Liver (tissue), 3 donors: ENCODE measurements around the gene TMEM117.

ENCODE experiments used
- CTCF ChIP-seq: fragments of 150-350 bp; IDR thresholded peaks from 2 replicates; pipeline ENCODE4 v1.5.1; 2017; ENCODE audit warnings: improper control_type of control experiment, low read depth, low read length; ENCODE audit not compliant: missing input control
- EGR1 ChIP-seq, 2 donors: IDR thresholded peaks; 2 replicates each; pipeline ENCODE4 v1.6.1; 2016 to 2018; ENCODE audit warnings: antibody characterized with exemption in 2 of 2, low read depth in 2 of 2
- GABPA ChIP-seq, 2 donors: IDR thresholded peaks in 1 of 2; conservative IDR thresholded peaks in 1 of 2; 2 replicates each; pipeline ENCODE4 v1.6.1; 2016; ENCODE audit warnings: antibody characterized with exemption in 2 of 2, mild to moderate bottlenecking in 1 of 2, moderate library complexity in 1 of 2
- MAX ChIP-seq: IDR thresholded peaks from 2 replicates; pipeline ENCODE4 v1.6.1; 2016; ENCODE audit warnings: antibody characterized with exemption
- RAD21 ChIP-seq, 2 donors: IDR thresholded peaks; 2 replicates each; pipeline ENCODE4 v1.6.1; 2016; ENCODE audit warnings: antibody characterized with exemption in 2 of 2, mild to moderate bottlenecking in 2 of 2
- REST ChIP-seq: IDR thresholded peaks from 2 replicates; pipeline ENCODE4 v1.6.1; 2016; ENCODE audit warnings: antibody characterized with exemption, mild to moderate bottlenecking
- SP1 ChIP-seq: IDR thresholded peaks from 2 replicates; pipeline ENCODE4 v1.6.1; 2018; ENCODE audit warnings: antibody characterized with exemption, mild to moderate bottlenecking
- TAF1 ChIP-seq: conservative IDR thresholded peaks from 2 replicates; pipeline ENCODE4 v1.6.1; 2016; ENCODE audit warnings: antibody characterized with exemption, mild to moderate bottlenecking
- YY1 ChIP-seq: IDR thresholded peaks from 2 replicates; pipeline ENCODE4 v1.6.1; 2016; ENCODE audit warnings: antibody characterized with exemption, mild to moderate bottlenecking
- ZBTB33 ChIP-seq: IDR thresholded peaks from 2 replicates; pipeline ENCODE4 v1.6.1; 2016; ENCODE audit warnings: antibody characterized with exemption
- donor health status: healthy.
- donor health status: healthy.

DNA sequence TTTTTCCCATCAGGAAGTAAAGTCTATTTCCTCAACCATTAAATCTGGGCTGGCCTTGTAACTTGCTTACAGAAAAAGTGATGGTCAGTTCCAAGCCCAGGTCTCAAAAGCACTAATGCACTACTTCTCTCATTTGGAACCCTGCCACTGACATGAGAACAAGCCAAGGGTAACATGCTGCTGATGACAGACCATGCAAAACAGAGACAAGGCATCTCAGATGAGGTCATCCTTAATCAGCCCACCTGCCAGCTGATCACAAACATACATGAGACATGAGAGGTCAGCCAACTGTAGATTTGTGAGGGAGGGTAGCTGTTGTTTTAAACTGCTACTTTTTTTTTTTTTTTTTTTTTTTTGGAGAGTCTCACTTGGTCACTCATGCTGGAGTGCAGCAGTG lies 45.9 kb upstream of the TMEM117 start:
- TF ChIP-seq RAD21 (IDR thresholded peaks at IDR 0.05): no peak
- TF ChIP-seq MAX: no peak
- TF ChIP-seq CTCF: no peak
- TF ChIP-seq EGR1 (IDR thresholded peaks at IDR 0.05; ENCODE audit: low read depth in 2 of 2): no peak
- TF ChIP-seq YY1: no peak
- TF ChIP-seq REST: no peak
- no peak for TF ChIP-seq SP1
- TF ChIP-seq GABPA (IDR thresholded peaks at IDR 0.05 in 1 of 2, conservative IDR thresholded peaks at IDR 0.05 in 1 of 2): no peak
- no peak for TF ChIP-seq ZBTB33
- TF ChIP-seq TAF1: no peak
